CD4-positive, alpha-beta T cell treated with Interferon alpha-2 for 1 hour (primary cell): ENCODE measurements around the gene PARD6A.

ENCODE experiments used
- DNase-seq, 2 donors: peaks; one replicate each; pipeline ENCODE4 v3.0.0-alpha.2; 2020 to 2022

The PARD6A gene

GRCh38 chr16:67654403-67654911 is 6.3 kb upstream of the PARD6A start:
- no peak for DNase-seq

GRCh38 chr16:67655363-67655762 is 5.4 kb upstream of the PARD6A start:
- no peak for DNase-seq

GRCh38 chr16:67656344-67657016 is 4.3 kb upstream of the PARD6A start:
- no peak for DNase-seq

- DNase-seq = no peak
Observed at GRCh38 chr16:67657017-67657608, 3.6 kb upstream of the PARD6A start.

- no peak for DNase-seq
Observed at GRCh38 chr16:67657751-67658518, 2.8 kb upstream of the PARD6A start.

- DNase-seq = no peak
Observed at GRCh38 chr16:67658849-67659674, 1.7 kb upstream of the PARD6A start.

- DNase-seq = peak; percentile 93 to 95
Observed at GRCh38 chr16:67659675-67660563, 841 bp upstream of the PARD6A start, which contains the start of gene ACD. Gene ACD, minus strand, starts transcription at chr16:67660260. Its CDS starts 40 bp downstream, at chr16:67660220.

GRCh38 chr16:67661101-67661761 is 471 bp downstream of the PARD6A start:
- DNase-seq = no peak

GRCh38 chr16:67661886-67662652 is 1.3 kb downstream of the PARD6A start:
- DNase-seq = no peak

- DNase-seq = no peak
Observed at GRCh38 chr16:67662653-67663010, 1.9 kb downstream of the PARD6A start.

- peak in 1 of 2 donors; percentile 34 for DNase-seq
Observed at GRCh38 chr16:67663151-67663876, 2.6 kb downstream of the PARD6A start.

GRCh38 chr16:67663877-67664222 is 3.1 kb downstream of the PARD6A start:
- DNase-seq = no peak

GRCh38 chr16:67664258-67664657 is 3.5 kb downstream of the PARD6A start:
- no peak for DNase-seq

- no peak for DNase-seq
Observed at GRCh38 chr16:67664871-67665270, 4.1 kb downstream of the PARD6A start.

GRCh38 chr16:67665598-67665997 is 4.8 kb downstream of the PARD6A start:
- DNase-seq = no peak

GRCh38 chr16:67666032-67666551 is 5.3 kb downstream of the PARD6A start:
- no peak for DNase-seq

- peak; percentile 86 to 87 for DNase-seq
Observed at GRCh38 chr16:67666559-67667452, 6.0 kb downstream of the PARD6A start, which contains the start of the genes C16orf86 and ENKD1. Gene C16orf86, plus strand, starts transcription at chr16:67666814. Its CDS starts 157 bp downstream, at chr16:67666971. Gene ENKD1, minus strand, starts transcription at chr16:67666750. Its CDS starts 308 bp downstream, at chr16:67666442.

GRCh38 chr16:67667453-67667816 is 6.7 kb downstream of the PARD6A start:
- DNase-seq = no peak
